ENCODE results near the gene TMED8. TPM values are rescaled to one million over a fixed set of nuclear protein-coding genes. Genes with fewer than 3 reads are reported as not detected.
A peak's percentile ranks its signal among the peaks of the same experiment; 100 is the strongest.

The TMED8 gene
- total and polyA plus RNA-seq, 2 of the 13 experiments (the other 11 are each of a cell fraction or from before 2014, with no cell fraction given) = 6.0 to 11.7 TPM

GRCh38 chr14:77376771-77377501 lies at the start of gene TMED8, which contains the start of gene SAMD15 (continued):
- TF ChIP-seq HNF1A (IDR thresholded peaks at IDR 0.05; ENCODE audit: low read depth) = no peak
- no peak for TF ChIP-seq HNF1A (CRISPR knock-in tag; IDR thresholded peaks at IDR 0.05; ENCODE audit: borderline replicate concordance)
- no peak for TF ChIP-seq ZNF549 (CRISPR knock-in tag; IDR thresholded peaks at IDR 0.05)
- TF ChIP-seq, protein P1, sequence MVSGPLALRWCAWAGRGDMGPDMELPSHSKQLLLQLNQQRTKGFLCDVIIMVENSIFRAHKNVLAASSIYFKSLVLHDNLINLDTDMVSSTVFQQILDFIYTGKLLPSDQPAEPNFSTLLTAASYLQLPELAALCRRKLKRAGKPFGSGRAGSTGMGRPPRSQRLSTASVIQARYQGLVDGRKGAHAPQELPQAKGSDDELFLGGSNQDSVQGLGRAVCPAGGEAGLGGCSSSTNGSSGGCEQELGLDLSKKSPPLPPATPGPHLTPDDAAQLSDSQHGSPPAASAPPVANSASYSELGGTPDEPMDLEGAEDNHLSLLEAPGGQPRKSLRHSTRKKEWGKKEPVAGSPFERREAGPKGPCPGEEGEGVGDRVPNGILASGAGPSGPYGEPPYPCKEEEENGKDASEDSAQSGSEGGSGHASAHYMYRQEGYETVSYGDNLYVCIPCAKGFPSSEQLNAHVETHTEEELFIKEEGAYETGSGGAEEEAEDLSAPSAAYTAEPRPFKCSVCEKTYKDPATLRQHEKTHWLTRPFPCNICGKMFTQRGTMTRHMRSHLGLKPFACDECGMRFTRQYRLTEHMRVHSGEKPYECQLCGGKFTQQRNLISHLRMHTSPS (CRISPR knock-in tag; IDR thresholded peaks at IDR 0.05; ENCODE audit: low read depth) = no peak
- no peak for TF ChIP-seq ZNF253 (CRISPR knock-in tag; IDR thresholded peaks at IDR 0.05; ENCODE audit: borderline replicate concordance)
- TF ChIP-seq IKZF5 (CRISPR knock-in tag; IDR thresholded peaks at IDR 0.05) = no peak
- TF ChIP-seq, protein P2, sequence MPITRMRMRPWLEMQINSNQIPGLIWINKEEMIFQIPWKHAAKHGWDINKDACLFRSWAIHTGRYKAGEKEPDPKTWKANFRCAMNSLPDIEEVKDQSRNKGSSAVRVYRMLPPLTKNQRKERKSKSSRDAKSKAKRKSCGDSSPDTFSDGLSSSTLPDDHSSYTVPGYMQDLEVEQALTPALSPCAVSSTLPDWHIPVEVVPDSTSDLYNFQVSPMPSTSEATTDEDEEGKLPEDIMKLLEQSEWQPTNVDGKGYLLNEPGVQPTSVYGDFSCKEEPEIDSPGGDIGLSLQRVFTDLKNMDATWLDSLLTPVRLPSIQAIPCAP (CRISPR knock-in tag; IDR thresholded peaks at IDR 0.05; ENCODE audit: low read depth) = no peak
- TF ChIP-seq ZNF30 (CRISPR knock-in tag; IDR thresholded peaks at IDR 0.05) = no peak
- peak; percentile 81 for TF ChIP-seq HNF1B (CRISPR knock-in tag; IDR thresholded peaks at IDR 0.05)
